HG03025 (cell line): ENCODE data around the gene PIEZO2.
"Not testable (repeated sequence)": the region's sequence is repeated elsewhere in the genome, so short reads cannot be mapped to it uniquely, and the experiment has no call there.

Experiments
- ATAC-seq: cut with Tn5 transposase; IDR thresholded peaks from one replicate; pipeline ENCODE4 v1.9.1; 2021; ENCODE audit warnings: mild to moderate bottlenecking, moderate library complexity; ENCODE audit not compliant: unreplicated experiment, low FRiP score

PIEZO2 gene

GRCh38 chr18:11149441-11150270 lies at the start of gene PIEZO2:
Gene PIEZO2, minus strand, starts transcription at chr18:11149569. Its CDS starts 981 bp downstream, at chr18:11148588.
- no peak for ATAC-seq

GRCh38 chr18:11183637-11184036 lies 34.3 kb upstream of the PIEZO2 start:
- ATAC-seq = no peak

GRCh38 chr18:11181629-11182028 lies 32.3 kb upstream of the PIEZO2 start:
- ATAC-seq = not testable (repeated sequence)

- ATAC-seq = no peak
These were observed 30.7 kb upstream of the PIEZO2 start for GRCh38 chr18:11179959-11180519.

GRCh38 chr18:11178951-11179549 lies 29.7 kb upstream of the PIEZO2 start:
- ATAC-seq = no peak

- no peak for ATAC-seq
These were observed 28.0 kb upstream of the PIEZO2 start for GRCh38 chr18:11177382-11177781.

GRCh38 chr18:11176481-11176881 lies 27.1 kb upstream of the PIEZO2 start:
- ATAC-seq = no peak

- no peak for ATAC-seq
These were observed 26.1 kb upstream of the PIEZO2 start for GRCh38 chr18:11175266-11175979.

GRCh38 chr18:11174179-11174578 lies 24.8 kb upstream of the PIEZO2 start:
- ATAC-seq = not testable (repeated sequence)

- ATAC-seq = no peak
These were observed 18.4 kb upstream of the PIEZO2 start for GRCh38 chr18:11167778-11168177.

- ATAC-seq = no peak
These were observed 16.6 kb upstream of the PIEZO2 start for GRCh38 chr18:11165952-11166351.

- no peak for ATAC-seq
These were observed 15.8 kb upstream of the PIEZO2 start for GRCh38 chr18:11165138-11165537.

- no peak for ATAC-seq
These were observed 14.3 kb upstream of the PIEZO2 start for GRCh38 chr18:11163665-11164064.

- no peak for ATAC-seq
These were observed 13.5 kb upstream of the PIEZO2 start for GRCh38 chr18:11162889-11163288.

- ATAC-seq = no peak
These were observed 13.1 kb upstream of the PIEZO2 start for GRCh38 chr18:11162462-11162861.

GRCh38 chr18:11160313-11160712 lies 10.9 kb upstream of the PIEZO2 start:
- ATAC-seq = no peak

- no peak for ATAC-seq
These were observed 10.5 kb upstream of the PIEZO2 start for GRCh38 chr18:11159844-11160243.

GRCh38 chr18:11156978-11157377 lies 7.6 kb upstream of the PIEZO2 start:
- ATAC-seq = no peak

GRCh38 chr18:11155034-11155759 lies 5.8 kb upstream of the PIEZO2 start:
- ATAC-seq = no peak

GRCh38 chr18:11154368-11154989 lies 5.1 kb upstream of the PIEZO2 start:
- ATAC-seq = no peak
